Limb (tissue), 2 donors: ENCODE measurements around the gene NEUROG1.

Experiments used
- DNase-seq, 2 donors: peaks; one replicate each; pipeline ENCODE4 v3.0.0-alpha.2; 2016; ENCODE audit errors: extremely low spot score in 2 of 2

NEUROG1 gene

DNA sequence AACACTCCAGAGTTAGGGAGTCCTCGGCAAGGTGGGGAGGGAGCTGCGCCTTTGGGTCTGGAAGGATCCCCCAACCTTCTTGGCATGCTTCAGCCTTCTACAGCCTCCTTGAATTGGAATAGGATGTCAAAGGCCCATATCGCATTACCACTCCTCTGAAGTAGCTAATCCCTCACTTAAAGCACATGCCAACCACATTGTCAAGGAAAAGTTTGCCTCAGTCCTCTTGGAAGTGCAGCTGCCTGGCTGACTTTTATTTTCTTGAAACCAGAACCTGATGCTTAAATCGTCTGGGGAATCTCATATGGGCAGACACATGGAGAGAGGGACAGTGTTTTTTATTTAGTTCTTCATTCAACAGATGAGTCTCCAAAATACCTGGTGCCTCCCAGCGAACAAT, 28.6 kb upstream of the NEUROG1 start:
- DNase-seq = no peak

DNA sequence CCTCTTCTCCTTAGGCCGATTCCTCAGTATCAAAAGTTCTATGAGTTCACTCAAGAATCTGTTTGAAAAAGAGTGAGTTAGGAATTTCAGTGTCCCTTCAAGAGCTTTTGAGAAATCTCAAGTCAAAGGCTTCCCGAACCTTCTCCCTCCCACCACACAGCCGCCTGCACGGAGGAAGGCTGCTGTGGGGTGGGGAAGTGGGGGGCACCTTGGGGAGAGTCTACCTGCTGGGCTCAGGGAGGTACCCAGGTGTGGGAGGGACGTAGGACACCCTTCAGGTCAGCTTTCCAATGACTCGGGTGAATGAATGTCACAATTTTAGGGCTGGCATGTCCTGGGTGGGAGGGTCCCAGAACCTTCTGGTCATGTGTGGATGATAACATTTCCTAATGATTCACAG, 25.5 kb upstream of the NEUROG1 start:
- no peak for DNase-seq

DNA sequence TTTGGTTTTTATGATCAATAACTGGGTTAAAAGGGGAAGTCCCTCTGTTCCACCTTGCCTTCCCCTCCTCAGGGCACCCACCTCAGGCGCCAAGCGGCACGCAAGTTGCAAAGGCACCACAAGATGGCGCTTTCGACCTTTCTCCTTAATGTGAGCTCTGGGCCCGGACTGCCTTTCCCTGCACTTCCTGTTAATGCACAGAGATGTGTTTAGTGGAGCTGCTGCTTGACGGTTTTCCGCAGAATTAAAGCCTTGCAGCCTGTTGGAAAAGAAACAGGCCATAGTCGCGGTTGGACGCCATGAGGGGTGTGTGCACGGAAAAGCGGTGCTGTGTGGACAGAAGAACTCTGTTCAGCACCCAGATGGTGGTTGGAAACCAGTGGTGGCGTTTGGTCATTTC, 25.1 kb upstream of the NEUROG1 start:
- peak; percentile 88 to 89 for DNase-seq

DNA sequence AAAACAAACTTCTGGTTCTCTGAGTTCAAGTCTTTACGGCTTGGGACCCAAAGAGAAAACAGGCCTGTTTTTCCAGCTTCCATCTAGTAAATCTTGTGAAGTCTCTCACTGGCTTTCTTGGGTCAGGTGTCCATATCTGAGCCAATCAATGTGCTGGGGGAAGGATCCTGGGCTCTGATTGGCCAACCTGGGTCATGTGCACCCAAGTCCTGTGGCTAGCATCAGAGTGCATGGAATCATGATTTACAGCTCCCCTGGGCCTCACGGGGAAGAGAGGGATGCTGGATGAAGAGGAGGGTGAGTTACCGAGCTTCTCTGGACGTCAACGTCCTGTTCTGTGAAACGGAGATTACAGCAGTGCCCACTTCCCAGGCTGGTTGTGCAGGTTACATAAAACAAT, 23.6 kb upstream of the NEUROG1 start:
- no peak for DNase-seq

DNA sequence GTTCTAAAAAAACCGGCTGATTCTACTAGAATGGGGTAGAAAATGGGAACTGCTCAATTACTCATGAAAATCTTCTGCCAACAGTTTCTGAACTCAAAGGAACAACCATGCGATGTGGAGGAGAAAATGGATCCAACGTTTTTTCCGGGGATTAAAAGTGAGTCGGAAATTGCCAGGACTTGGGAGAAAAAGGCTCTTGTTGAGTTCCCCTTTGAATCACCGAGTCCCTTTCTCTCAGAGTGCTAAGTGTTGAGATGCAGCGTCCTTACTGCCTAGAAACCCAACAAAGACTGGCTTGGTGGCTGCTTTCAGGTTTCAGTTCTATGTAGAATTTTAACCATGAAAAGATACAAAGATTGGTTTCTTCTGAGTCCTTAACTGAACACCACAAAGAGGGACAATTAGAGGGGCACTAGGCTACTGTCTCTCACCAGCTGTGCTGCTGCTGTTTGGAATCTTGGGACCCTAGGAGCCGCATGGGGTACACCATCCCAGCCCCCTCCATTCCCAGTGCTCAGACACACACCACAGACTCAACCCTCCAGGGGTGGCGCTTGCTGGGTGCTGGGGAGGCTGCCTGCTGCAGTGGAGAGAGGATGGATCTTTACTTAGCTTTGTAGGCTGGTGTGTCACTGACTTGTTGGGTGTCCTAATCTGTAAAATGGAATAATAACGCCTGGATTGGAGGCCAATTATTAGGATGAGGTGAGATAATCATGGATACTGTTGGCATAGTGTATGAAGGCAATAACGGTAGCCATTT, 21.5 kb upstream of the NEUROG1 start:
- no peak for DNase-seq

DNA sequence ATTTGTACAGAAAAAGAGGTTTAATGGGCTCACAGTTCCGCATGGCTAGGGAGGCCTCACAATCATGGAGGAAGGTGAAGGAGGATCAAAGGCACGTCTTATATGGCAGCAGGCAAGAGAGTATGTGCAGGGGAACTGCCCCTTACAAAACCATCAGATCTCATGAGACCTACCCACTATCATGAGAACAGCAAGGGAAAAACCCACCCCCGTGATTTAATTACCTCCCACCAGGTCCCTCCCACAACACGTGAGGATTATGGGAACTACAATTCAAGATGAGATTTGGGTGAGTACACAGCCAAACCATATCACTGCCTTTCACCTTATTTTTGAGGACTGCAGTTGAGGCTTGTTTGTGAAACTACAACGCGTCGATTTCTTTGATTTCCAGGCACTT, 20.9 kb upstream of the NEUROG1 start:
- no peak for DNase-seq

DNA sequence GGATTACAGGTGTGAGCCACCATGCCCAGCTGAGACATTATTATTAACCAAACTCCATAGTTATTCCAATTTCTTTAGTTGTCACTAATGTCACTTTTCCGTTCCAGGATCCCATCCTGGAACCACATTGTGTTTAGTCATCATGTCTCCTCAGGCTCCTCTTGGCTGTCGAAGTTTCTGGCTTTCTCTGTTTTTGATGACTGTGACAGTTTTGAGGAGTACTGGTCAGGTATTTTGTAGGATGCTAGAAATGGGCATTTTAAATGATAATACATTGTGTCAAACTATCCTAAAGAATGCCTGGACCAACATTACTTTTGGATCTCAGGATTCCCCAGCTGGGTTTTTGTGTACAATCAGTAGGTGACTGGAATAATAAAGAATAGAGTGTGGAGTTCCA, 19.8 kb upstream of the NEUROG1 start:
- DNase-seq = no peak

DNA sequence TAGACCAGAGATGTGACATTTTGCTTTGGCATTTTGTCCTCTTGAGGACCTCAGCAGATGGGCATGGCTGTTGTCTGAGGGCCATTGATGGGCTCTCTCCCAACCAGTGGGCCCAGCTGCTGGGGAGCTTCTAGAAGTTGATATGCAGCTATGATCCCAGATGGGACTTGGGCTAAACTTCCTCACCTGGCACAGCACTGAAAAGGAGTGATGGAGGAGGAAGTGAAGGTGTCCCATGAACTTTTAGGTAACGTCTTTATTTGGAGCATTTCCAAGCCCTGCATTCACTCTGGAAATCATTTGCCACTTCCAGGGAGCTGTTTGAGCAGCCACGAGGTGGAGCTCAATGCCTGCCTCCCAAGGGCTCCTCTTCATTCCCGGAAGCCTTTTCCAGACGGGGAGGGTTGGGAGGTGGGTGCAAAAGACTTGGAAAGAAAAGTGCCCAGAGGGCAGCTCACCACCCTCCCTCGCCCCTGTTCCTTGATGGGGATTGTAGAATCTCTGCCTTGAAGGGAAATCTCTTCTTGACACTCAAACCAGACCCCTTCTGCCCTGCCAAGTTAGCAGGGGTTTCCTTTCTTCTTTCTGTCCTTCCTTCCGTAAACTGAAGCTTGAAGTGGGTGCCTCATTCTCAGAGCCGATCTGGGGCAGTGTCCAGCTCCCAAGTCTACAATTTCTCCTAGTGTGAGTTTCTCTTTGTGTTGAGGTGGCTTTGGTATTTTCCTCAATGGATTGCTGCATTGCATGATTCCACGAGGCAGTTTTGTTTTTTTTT, 18.1 kb upstream of the NEUROG1 start:
- DNase-seq = no peak

DNA sequence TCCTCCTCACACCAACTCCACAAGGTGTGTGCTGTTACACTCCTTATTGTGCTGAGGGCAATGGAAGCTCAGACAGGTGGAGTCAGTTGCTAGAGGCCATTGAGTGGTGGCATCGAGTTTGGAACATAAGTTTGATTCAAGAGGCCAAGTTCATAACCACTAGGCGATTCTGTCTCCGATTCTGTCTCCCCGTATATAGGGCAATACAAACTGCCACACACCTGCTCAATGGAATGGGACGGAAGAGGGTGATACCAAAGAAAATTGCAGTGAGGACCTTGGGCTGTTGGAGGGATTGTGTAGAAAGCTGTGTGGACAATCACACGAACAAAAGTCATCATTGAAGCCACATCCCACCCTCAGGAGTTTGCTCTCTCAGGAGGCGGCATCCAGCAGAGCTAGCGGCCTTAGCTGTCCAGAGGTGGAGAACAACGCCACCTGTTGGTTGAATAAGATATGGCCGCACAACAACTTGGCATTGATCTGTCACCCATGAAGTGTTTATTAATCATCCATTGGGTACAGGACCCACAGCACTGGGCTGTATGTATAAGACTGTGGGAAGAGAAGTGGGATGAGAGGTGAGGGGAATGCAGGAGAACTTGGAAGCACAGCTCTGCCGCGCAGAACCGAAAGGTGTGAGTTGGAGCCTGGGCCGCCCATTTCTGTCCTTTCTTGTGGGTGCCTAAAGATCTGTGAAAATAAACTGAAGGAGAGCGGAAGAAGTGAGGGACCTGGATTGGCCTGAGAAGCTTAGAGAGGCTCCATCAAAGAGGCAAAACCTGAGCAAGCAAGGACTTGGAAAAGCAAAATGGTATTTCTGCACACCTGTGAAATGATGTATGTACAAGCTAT, 16.1 kb upstream of the NEUROG1 start:
- DNase-seq = peak; percentile 50 to 81

DNA sequence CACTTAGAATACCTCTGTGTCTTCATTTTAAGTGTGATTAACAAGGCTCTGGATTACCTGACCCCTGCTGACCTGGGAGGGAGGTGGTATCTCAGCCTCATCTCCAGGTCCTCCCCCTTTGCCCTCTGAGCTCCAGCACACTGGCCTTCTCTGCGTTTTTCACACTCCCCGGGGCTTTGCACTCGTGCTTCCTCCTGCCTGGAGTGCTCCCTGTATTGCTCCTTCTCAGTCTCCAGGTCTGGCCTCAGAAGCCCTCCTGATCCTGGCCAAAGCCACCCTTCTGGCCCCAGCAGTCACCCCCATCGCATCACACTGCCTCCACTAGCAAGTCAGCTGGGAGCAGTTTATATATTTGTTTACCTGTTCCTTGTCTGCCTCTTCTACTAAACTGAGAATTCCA, 13.6 kb upstream of the NEUROG1 start:
- DNase-seq = no peak

DNA sequence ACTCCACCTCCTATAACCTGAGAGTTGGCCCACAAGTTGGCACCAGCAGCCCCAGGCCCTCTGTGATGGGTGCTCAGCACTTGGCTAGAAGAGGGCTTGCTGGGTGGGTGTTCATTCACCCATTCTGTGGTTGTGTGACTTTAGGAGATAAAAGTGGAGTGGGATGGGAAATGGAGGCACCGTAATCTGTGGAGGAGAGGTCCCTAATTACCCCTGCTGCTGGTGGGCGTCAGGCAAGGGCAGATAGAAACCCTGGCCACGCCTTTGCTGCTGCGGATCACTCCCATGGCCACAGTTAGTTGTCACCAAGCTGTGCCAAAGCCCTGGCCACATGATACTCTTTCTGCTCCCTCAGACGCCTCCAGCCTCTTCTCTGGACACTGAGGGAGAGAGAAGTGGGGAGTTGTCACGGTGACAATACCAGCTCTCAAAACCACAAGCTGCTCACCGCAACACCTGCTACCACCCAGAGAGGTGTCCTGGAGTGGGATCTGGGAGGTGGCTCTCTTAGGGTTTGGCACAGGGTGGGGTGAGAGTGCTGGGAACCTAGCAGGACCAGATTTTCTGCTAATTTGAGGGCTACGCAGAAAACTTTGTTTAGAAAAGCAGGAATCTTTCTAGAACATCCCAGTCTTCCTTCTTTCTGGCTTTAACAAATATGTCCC, 12.0 kb upstream of the NEUROG1 start:
- no peak for DNase-seq

DNA sequence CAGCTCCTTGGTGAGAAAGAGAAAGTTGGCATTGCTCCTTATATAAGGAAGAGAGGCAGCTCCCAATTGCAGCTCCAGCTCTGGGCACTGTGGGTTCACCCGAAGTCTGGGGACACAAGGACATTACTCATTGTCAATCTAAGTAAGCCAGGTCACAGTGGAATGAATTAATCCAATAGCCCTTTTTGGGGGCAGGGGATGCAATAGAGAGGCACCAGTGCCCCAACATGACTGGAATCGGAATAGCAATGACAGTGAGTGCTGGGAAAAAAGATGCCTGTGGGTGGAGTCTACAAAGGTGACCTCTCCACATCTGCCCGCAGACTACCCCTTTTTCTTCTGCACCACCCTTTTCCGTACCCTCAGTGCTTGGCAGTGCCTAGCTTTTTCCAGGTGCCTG, 11.1 kb upstream of the NEUROG1 start:
- no peak for DNase-seq

DNA sequence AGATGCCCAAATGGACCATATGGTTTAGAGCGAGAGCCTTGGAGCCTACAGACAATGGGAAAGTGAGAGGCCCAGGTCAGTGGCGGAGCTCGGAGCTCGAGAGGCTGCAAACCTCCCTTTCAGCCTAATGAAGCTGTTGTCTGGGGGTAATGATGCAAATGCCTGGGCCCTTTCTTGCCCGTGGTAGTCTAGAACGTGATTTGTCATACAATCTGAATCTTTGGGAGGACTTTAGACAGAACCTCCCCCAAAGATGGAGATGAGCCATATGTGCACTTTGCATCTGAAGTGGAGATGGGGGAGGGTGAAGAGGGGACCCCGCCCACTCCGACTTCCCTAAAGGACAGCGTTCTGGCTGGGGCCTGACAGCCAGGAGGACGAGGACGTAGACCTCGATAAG, 10.3 kb upstream of the NEUROG1 start:
- DNase-seq = no peak

DNA sequence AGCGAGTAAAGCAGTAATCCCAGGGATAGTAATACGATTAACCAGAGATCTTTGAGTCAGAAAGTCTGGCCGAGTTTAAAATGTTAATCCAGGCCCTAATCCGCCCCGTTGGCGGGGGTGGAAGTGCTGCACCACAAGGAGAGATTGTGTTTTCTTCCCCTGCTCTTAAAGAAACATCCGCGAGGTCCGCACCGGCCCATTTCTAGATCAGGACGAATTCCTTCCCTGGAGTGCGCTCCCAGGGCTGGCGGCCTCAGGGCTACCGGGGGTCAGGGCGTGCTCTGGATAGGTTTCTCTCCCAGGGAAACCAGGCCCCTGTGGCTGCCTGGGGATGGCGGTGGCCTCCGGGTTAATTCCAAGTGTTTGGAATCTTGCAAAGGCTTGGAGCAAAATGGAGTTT, 9.3 kb upstream of the NEUROG1 start:
- DNase-seq = no peak

DNA sequence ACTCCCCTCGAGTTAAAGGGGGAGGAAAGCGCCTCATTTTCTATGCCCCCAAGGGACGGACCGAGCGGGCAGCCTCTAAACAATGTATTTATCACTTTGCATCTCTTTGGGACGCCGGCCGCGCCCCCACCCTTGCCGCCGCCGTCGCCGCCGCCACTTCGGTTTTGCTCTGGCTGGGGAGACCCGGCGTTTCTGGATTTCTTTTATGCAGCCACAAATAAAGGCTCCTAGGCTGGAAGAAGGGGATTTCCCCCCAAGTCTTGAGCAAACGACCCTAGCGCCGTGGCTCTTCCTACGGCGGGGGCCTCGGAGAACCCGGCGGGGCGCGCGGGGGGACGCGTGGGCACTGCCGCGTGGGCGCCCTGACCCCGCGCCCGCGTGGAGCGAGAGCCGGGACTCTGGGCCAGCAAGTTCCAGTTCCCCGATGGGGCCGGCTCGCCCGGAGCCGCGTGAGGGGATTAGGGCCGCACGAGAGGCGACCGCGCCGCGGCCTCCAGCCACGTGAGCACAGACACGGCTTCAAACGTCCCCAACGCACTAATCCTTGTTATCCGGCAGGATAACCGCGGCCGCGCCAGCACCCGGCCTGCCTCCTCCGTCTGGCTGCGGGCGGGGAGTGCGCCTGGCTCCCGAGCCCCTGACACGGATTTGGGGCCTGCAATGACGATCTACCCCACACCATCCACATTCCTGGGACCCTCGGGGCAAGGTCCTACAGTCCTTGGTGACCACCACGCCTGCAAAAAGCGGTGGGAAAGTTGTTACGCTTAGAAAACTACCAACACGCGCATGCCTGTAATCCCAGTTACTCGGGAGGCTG, 7.9 kb upstream of the NEUROG1 start:
- DNase-seq = peak in 1 of 2 donors; percentile 67

DNA sequence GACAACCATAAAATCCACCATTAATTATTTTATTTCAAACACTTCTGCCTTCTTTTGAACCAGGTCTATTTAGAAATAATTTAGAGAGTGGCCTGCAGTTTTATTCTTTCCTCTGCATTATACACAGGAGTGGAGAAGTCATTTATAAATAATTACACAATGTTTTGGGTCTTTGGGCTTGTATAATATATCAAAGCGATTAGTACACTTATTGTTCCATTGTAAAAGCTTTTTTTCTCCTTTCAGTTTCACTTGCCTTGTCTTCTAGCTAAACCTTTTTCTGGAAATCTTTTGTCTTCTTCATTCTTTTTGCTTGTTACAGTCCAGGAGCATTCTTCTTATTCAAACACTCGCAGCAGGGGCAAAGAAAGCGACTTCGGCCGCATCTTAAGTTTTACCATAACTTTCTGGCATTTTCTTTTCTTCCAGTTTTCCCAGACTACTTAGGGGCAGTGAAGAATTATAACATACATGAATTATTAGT, 7.3 kb upstream of the NEUROG1 start:
- DNase-seq = no peak

DNA sequence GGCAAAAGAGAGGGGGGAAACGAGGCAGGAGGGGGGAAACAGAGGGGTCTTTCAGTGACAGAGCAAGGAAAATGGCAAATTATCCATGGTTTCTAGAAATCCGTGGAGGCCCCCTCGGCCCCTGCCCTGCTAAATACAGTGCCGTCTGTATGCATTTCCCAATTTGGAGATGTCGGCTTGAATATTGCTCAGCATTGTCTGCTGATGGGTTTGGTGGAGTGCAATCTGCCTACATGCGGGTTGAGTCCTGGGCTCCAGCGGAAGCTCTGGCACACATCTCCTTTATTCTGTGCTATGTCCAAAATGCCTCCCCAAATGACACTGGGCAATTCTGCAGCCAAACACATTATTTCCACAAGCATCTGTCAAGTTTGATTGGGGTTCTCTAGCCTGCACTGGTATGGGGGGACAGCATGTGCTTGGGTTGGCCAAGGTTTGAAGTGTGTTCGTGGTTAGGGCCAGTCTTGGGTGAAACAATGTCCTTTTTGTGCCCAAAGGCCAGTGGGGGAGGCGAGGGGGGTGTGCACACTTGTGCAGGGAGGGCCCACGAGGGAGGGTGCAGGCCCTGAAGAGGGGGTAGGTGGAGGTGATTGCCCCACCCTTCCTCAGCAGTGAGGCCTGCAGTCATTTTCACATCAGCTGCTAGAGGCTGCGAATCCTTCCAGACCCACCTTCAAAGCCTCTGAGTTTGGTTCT, 6.2 kb upstream of the NEUROG1 start:
- DNase-seq = no peak

DNA sequence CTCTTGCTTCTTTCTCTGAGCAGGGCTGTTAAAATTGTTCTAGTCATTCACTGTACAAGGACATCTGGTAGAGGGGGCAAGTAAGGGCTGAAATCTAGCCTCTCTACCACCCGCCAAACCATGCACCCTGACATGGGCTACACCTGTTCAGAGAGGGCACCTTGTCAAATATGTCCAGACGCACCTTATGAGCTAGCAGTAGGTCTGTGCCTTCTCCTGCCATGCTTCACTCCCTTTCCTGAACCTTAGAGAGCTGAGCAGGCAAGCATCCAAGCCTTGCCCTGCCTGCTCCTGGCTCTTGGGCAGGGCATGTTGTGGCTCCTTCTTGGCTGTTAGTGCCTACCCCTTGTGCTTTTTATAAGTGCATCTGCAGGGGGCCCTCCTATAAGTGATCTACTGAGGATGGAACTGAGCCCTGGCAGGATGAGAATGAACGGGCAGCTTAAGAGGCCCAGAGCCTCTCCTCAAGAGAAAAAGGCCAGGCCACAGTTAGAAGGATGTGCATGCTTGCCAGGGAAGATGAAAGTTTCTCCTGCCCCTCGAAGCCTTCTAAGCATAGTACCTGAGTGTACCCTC, 3.8 kb upstream of the NEUROG1 start:
- DNase-seq = no peak

DNA sequence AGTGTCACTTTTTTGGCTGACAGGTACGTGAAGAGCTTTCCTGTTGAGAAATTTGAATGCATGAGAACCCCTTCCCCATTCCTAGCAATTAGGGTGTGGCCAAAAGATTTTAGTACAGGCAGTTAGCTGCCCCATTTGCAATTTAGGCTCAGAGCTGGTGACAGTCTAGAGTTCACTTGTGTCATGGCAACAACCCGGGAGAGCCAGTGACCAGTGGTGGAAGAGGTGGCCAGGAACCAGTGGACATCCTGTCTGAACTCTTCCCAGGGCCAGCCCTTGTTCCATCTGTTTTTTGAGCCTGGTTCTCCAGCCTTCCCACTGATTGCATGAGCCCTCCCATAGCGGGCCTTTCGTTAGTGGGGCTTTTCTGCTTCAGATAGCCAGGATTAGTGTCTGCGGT, 2.5 kb upstream of the NEUROG1 start:
- DNase-seq = no peak

DNA sequence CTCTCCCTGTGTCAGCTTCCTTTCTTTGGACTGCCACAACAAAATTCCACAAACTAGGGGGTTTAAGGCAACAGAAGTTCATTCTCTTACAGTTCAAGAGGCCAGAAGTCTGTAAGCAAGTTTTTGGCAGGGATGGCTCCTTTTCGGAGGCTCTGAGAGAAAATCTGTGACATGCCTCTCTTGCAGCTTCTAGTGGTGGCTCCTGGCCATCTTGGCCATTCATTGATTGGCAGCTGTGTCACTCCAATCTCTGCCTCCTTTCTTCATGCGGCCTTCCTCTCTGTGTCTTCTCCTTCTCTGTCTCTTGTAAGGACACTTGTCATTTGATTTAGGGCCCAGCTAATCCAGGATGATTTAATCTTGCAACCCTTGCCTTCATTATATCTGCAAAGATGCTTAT, 2.0 kb upstream of the NEUROG1 start:
- DNase-seq = no peak
